Activated CD4-positive, alpha-beta T cell treated with anti-CD3 and anti-CD28 coated beads for 1 hour (primary cell): ENCODE measurements around the gene PLXNB2.

Experiments
- DNase-seq: peaks from one replicate; pipeline ENCODE4 v3.0.0-alpha.2; 2020

Gene PLXNB2

DNA sequence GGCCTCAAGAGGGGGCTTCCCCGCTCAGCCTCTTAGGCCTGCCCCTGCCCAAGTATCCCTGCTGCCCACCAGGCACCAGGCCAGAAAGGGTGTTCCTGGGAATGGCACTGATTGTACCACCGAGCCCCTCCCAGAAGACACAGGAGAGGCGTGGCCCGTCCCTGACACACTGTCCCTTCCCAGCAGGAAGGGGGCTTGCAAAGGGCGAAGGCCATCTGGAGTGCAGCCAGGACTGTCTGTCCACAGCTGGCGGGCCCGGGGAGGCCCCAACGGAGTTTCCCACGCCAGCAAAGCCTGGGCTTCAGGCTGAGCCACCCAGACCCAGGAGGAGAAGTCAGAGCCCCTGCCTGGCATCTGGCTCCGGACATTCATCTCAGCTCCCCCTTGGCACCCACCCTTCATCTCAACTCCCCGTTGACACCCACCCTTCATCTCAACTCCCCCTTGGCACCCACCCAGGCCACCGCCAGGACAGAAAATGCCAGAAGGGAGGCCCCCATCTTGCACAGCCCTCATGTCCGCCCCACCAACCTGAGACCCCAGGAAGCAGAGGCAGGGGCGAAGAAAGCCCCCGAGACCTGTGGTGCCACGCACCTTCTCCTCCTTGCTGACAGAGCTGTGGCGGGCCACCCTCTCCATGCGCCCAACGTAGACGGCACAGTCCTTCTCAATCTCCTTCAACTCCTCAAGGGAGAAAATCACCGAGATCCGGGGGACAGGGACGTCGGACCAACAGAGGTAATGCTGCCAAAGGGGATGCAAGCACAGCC is 82.1 kb downstream of the PLXNB2 start:
- DNase-seq, result no peak
